NT2/D1 (cell line): ENCODE measurements around the gene FXYD1.

Source experiments
- DNase-seq: peaks from one replicate; pipeline ENCODE4 v3.0.0-alpha.2; 2011; ENCODE audit warnings: low read depth, low spot score
- H3K27me3 ChIP-seq: 2 replicates; pipeline ENCODE4 v1.6.0; 2011; ENCODE audit warnings: mild to moderate bottlenecking; ENCODE audit not compliant: insufficient read length, insufficient read depth
- H3K36me3 ChIP-seq: 2 replicates; pipeline ENCODE4 v1.6.1; 2011; ENCODE audit warnings: mild to moderate bottlenecking, low read length, mixed read lengths; ENCODE audit not compliant: insufficient read depth, insufficient read length
- H3K4me1 ChIP-seq: 2 replicates; pipeline ENCODE4 v1.5.1; 2011; ENCODE audit not compliant: insufficient read depth, insufficient read length
- H3K4me3 ChIP-seq: 2 replicates; pipeline ENCODE4 v1.5.1; 2011; ENCODE audit warnings: low read depth; ENCODE audit not compliant: insufficient read length
- H3K9ac ChIP-seq: 2 replicates; pipeline ENCODE4 v1.6.0; 2011; ENCODE audit warnings: low read depth; ENCODE audit not compliant: insufficient read length
- H3K9me3 ChIP-seq: 2 replicates; pipeline ENCODE4 v1.5.1; 2011; ENCODE audit warnings: mild to moderate bottlenecking, low read length; ENCODE audit not compliant: insufficient read depth
- SUZ12 ChIP-seq: IDR thresholded peaks from 2 replicates; pipeline ENCODE4 v1.6.1; 2011; ENCODE audit not compliant: insufficient read length, insufficient read depth; ENCODE audit errors: extremely low read depth
- YY1 ChIP-seq: IDR thresholded peaks from 2 replicates; pipeline ENCODE4 v1.6.1; 2011; ENCODE audit not compliant: insufficient read length, insufficient read depth
- ZNF274 ChIP-seq: IDR thresholded peaks from 2 replicates; pipeline ENCODE4 v1.6.1; 2011; ENCODE audit warnings: mild to moderate bottlenecking, low read depth, low read length

FXYD1 gene

DNA sequence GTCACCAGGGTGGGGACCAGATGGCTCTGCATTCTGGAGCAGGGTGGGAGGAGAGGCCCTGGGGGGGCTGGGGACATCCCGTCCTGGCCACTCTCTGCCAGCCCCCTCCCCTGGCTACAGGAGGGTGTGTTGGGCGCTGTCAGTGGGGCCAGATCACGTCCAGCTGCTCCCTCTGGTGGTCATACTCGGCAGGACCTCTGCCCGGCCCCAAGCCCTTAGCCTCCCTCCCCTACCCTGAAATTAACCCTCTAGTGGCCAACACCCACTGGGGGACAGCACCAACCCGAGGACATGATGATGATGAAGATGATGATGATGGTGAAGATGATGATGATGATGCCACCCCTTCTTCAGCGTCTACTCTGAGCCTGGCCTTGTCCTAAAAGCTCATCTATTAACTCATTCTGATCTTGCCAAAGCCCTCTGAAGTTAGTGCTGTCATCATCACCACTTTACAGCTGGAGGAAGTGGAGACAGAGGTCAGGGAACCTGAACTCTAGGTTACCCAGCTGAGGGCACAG is 3.2 kb upstream of the FXYD1 start:
- DNase-seq = no peak
- H3K9me3 ChIP-seq = no peaks in the 10 kb centered on the region
- no peak overlapping the region for H3K4me3 ChIP-seq
- no peaks in the 10 kb centered on the region for H3K36me3 ChIP-seq
- no peak for TF ChIP-seq ZNF274
- no peak for TF ChIP-seq SUZ12
- TF ChIP-seq YY1 = no peak
- no peak overlapping the region for H3K9ac ChIP-seq
- peaks cover 6% of the 10 kb centered on the region for H3K27me3 ChIP-seq
- peaks cover 6% of the 10 kb centered on the region for H3K4me1 ChIP-seq

DNA sequence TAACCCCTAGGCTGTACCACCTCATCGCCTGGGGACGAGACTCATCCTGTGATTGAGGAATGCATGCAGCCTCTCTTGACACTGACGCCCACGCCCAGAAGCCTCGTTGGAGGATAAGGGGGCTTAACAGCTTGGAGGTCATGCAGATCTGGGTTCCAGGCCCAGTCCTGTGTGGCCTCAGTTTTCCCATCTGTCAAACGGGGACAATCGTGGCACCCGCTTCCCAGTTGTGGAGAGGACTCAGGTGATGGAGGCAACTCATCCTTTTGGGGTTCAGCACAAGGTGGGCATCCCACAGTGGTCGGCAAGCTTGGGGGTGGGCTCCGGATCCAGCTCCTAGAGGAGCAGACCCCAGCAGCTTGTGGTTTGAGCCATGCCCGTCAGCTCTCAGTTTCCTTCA is 2.4 kb upstream of the FXYD1 start:
- Histone ChIP-seq H3K27me3 (peaks cover 8% of the 10 kb centered on the region), H3K4me1 (peaks cover 8% of the 10 kb centered on the region), H3K9ac (no peak overlapping the region), H3K36me3 (no peaks in the 10 kb centered on the region), H3K4me3 (no peak overlapping the region), H3K9me3 (no peaks in the 10 kb centered on the region)
- no peak for TF ChIP-seq YY1
- no peak for TF ChIP-seq ZNF274
- TF ChIP-seq SUZ12 = no peak
- no peak for DNase-seq

DNA sequence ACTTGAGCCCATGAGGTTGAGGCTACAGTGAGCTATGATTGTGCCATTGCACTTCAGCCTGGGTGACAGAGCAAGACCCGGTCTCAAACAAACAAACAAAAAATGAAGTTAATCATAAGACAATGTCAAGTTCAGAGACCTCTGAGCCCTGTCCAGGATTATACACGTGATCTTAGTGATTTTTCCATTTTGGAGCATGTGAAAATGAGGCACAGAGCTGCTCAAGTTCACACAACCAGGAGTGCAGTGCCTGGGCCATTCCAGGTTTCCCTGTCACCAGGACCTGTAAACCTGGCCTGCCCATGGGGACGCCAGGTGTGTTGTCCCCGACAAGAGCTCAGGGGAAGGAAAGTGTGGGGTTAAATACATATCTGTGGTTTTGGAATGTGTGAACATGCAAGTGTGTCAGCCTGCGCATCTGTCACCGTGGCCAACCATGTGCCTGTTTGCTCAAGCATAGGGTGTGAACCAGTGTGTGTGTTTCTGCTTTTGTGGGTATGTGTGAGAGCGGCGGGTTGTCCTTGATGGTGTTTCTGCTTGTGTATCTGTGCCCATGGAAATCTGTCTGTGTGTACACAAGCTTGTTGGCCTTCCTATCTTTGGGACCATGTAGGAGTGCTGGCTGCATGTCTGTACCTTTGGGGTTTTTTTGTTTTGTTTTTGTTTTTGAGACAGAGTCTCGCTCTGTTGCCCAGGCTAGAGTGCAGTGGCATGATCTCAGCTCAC is 1.5 kb upstream of the FXYD1 start:
- TF ChIP-seq YY1 (no peak), SUZ12 (no peak), ZNF274 (no peak)
- peaks cover 8% of the 10 kb centered on the region for H3K4me1 ChIP-seq
- H3K27me3 ChIP-seq = peaks cover 17% of the 10 kb centered on the region
- no peak for DNase-seq
- H3K9me3 ChIP-seq = no peaks in the 10 kb centered on the region
- no peak overlapping the region for H3K9ac ChIP-seq
- H3K4me3 ChIP-seq = no peak overlapping the region
- no peaks in the 10 kb centered on the region for H3K36me3 ChIP-seq

DNA sequence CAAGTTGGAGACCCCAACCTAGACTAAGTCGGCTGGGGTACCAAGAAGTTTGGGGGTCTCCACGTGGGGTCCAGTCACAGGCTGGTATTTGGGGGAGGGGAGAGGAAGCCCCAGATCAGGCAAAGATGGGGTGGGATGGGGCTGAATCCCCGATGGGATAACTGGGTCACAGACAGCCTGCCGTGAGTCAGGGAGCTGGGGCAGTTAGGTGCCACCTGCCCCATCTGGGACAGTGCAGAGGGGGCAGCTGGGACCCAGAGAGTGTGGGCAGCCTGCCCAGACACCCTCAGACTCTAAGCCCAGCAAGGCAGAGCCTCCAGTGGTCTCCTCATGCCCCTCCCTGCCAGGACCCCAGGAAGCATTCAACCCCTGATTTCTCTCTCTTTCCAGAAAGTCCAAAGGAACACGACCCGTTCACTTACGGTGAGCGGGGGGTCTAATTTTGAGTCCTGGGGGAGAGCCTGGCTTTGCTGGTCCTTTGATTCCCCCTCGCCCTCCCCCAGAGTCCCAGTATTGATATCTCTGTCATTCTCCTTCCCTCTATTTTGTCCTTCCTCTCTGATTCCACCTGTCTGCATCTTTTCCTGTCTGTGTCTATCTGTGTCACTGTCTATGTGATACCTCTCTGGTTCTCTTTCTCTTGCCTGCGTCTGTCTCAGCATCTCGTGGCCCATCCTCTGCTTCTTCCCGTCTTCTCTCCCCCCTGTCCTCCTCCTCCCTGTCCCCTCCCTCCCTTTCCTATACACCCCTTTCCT is 1.8 kb downstream of the FXYD1 start:
- H3K9me3 ChIP-seq = no peaks in the 10 kb centered on the region
- no peak for DNase-seq
- H3K9ac ChIP-seq = peak overlapping the region; percentile 2
- peaks cover 14% of the 10 kb centered on the region for H3K4me1 ChIP-seq
- TF ChIP-seq YY1 (no peak), SUZ12 (no peak), ZNF274 (no peak)
- H3K36me3 ChIP-seq = no peaks in the 10 kb centered on the region
- peaks cover 43% of the 10 kb centered on the region for H3K27me3 ChIP-seq
- no peak overlapping the region for H3K4me3 ChIP-seq

DNA sequence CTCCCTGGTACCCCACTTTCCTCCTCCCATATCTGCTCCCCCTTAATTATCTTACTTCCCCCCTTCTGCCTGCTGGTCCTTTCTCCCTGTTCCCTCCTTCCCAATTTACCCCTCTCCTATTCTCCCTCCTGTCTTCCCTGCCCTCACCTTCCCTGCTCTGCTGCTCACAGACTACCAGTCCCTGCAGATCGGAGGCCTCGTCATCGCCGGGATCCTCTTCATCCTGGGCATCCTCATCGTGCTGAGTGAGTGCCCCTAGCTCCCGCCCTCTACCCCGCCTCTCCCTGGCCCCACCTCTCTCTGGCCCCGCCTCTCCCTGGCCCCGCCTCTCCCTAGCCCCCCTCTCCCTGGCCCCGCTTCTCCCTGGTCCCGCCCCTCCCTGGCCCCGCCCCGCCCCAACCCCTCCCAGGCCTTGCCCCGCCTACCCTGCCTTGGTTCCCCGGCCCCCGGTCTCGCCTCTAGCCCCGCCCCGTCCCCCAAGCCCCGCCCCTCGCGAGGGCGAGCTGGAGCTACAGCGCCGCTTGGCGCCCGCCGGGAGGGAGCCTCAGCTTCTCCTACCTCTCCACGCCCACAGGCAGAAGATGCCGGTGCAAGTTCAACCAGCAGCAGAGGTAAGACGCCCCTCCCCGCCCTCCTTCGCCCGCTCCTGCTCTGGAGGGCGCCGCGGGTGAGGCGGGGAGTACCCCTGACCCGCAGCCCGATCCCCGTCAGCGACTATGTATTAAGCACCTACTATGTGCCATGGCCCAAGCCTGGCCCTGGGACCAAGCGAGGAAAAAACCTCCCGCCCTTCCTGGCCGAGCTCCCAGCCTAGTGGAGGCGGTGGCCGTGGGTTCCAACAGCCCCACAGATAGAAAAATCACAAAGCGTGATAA is 2.6 kb downstream of the FXYD1 start:
- peaks cover 44% of the 10 kb centered on the region for H3K27me3 ChIP-seq
- no peak for TF ChIP-seq SUZ12
- H3K9me3 ChIP-seq = no peaks in the 10 kb centered on the region
- peak; percentile 63 for DNase-seq
- H3K4me1 ChIP-seq = peaks cover 12% of the 10 kb centered on the region
- no peak overlapping the region for H3K4me3 ChIP-seq
- no peaks in the 10 kb centered on the region for H3K36me3 ChIP-seq
- no peak overlapping the region for H3K9ac ChIP-seq

DNA sequence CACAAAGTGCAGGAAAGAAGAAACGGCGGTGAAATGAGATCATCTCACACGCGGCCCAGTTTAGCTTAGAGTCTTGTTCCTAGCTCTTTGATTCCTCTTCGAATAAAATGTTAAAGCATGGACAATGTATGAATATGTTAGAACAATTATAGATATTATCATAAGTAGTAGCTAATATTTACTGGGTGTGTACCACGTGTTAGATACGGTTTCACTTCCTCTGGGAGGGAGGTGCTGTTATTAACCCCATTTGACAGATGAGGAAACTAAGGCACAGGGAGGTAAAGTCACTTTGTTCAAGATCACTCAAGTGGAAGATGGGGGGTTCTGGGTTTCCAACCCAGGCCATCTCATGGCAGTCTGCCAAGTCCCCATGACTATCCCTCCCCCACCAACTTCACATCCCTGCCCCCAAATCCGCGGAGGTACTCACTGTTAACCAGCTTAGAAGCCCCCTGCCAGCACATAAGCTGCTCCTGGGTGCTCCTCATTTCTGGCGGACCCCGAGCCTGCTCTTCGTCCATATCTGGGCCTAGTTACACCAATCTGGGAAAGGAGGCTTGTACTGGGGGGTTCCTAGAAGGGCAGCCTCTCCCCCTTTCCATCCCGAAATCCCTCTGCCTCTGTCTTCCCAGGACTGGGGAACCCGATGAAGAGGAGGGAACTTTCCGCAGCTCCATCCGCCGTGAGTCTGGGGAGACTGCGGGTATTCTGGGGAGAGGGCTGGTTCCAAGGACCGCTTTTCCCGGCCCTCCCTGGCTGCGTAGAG is 3.4 kb downstream of the FXYD1 start:
- Histone ChIP-seq H3K9ac (peak overlapping the region; percentile 44), H3K27me3 (peaks cover 44% of the 10 kb centered on the region), H3K9me3 (no peaks in the 10 kb centered on the region), H3K36me3 (no peaks in the 10 kb centered on the region), H3K4me3 (peak overlapping the region; percentile 36), H3K4me1 (peaks cover 12% of the 10 kb centered on the region)
- DNase-seq = no peak
- TF ChIP-seq ZNF274 (no peak), YY1 (no peak), SUZ12 (no peak)
